ENCODE measurements around the gene PCDH9. TPM values are rescaled to one million over a fixed set of nuclear protein-coding genes. Genes with fewer than 3 reads are reported as not detected.

PCDH9 gene, protein sequence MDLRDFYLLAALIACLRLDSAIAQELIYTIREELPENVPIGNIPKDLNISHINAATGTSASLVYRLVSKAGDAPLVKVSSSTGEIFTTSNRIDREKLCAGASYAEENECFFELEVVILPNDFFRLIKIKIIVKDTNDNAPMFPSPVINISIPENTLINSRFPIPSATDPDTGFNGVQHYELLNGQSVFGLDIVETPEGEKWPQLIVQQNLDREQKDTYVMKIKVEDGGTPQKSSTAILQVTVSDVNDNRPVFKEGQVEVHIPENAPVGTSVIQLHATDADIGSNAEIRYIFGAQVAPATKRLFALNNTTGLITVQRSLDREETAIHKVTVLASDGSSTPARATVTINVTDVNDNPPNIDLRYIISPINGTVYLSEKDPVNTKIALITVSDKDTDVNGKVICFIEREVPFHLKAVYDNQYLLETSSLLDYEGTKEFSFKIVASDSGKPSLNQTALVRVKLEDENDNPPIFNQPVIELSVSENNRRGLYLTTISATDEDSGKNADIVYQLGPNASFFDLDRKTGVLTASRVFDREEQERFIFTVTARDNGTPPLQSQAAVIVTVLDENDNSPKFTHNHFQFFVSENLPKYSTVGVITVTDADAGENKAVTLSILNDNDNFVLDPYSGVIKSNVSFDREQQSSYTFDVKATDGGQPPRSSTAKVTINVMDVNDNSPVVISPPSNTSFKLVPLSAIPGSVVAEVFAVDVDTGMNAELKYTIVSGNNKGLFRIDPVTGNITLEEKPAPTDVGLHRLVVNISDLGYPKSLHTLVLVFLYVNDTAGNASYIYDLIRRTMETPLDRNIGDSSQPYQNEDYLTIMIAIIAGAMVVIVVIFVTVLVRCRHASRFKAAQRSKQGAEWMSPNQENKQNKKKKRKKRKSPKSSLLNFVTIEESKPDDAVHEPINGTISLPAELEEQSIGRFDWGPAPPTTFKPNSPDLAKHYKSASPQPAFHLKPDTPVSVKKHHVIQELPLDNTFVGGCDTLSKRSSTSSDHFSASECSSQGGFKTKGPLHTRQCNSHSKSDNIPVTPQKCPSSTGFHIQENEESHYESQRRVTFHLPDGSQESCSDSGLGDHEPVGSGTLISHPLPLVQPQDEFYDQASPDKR (N-terminal part only)
- 19.0 TPM for total RNA-seq

GRCh38 chr13:67229481-67230403 lies at the start of gene PCDH9:
TSS of gene PCDH9 (minus strand) at chr13:67230336. CDS start at chr13:67228440, 1,896 bp downstream.
- no peak for DNase-seq (ENCODE audit: low spot score)

DNA sequence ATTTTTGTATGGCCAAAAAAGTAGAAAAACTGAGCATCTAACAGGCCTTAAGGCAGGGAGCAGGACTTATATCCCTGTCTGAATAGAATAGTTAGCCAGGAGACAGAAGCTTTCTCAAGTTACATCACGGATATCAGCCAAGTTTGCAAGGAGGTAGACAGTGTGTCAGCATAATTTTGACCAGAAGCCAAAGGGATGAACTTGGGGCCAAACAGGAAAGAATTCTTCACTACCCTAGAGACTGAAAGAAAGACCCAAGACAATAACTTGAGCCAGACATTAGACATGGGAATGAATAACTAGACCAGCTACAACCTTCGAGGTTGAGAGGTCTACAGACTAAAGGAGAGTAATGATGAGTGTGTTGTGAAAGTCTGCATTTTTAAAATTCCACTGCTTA lies 48.1 kb upstream of the PCDH9 start:
- DNase-seq (ENCODE audit: low spot score) = no peak

DNA sequence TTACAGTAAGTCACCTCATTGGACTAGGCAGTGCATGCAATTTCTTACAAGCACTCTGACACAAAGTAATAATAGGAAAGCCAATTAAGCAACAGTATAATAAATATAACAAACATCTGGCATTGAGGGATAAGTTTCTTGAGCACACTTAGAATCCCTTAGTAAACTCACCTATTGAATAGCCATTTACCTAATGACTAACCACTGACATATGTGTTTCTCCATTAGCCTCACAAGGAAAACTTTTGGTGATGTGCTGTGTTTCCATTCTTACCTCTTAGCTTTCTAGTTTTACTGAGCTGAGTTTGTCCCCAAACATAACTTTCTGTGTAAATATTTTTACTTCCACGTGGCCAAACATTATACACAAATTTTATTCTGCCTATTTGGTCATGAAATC lies 47.4 kb upstream of the PCDH9 start:
- DNase-seq (ENCODE audit: low spot score) = no peak

GRCh38 chr13:67275351-67275960 lies 45.3 kb upstream of the PCDH9 start:
- no peak for DNase-seq (ENCODE audit: low spot score)

GRCh38 chr13:67273001-67273400 lies 42.9 kb upstream of the PCDH9 start:
- no peak for DNase-seq (ENCODE audit: low spot score)

DNA sequence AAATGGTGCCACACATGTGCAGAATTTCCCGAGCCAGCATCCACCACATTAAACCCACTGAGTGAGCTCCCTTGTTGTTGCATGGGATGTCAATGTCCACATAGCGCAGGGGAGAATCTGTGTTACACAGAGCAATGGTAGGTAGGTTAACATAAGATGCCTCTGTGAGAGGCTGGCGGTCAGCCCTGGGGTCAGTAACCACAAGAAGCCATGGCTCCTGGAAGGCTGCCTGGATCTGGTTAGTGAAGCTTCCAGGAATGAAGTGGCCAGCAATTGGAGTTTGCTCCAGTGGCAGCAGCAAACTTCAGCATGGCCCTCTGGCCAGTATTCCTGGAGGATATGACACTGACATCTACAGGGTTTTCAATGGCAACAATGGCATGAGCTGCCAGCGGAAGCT lies 37.0 kb upstream of the PCDH9 start:
- DNase-seq (ENCODE audit: low spot score) = no peak

DNA sequence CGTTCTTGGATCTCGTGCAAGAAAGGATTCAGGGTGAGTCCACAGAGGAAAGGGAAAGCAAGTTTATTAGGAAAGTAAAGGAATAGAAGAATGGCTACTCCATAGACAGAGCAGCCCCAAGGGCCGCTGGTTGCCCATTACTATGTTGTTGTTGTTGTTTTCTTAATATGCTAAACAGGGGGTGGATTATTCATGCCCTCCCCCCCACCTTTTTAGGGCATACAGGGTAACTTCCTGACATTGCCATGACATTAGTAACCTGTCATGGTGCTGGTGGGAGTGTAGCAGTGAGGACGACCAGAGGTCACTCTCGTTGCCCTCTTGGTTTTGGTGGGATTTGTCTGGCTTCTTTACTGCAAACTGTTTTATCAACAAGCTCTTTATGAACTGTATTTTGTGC lies 29.1 kb upstream of the PCDH9 start:
- DNase-seq (ENCODE audit: low spot score) = no peak

DNA sequence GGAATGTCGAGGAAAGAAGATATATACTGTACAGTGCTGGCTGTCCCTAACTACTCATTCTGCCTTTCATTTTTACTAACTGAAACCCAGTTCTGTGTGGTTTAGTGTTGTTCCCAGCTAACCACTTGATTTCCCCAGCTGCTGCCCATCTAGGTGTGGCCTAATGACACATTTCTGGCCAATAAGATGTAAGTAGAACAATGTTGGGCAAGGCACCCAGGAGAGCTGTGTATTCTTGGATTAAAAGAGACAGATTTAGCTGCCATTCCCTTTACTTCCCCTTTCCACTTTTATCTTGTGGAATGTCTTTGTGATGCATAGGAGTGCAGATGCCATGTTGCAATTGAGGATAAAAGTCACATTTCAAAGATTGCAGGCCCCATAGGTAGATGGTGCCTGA lies 28.3 kb upstream of the PCDH9 start:
- no peak for DNase-seq (ENCODE audit: low spot score)

DNA sequence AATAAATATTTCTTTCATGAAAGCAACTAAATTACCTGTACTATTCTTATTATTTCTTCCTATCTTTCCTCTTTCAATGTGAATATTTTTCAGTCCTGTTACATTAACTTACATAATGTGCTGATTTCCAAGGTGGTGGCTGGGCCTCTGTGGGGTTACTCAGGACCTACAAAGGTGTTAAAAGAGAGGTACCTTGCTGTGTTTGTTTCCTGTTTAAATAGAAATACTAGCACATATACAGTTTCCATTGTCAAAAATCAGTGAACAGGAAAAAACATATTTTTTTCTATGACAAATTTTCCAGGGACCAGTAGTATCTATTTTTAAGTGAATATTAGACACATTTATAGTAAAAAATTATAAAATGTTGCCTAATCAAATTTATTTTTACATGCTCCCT lies 8.7 kb upstream of the PCDH9 start:
- no peak for DNase-seq (ENCODE audit: low spot score)

DNA sequence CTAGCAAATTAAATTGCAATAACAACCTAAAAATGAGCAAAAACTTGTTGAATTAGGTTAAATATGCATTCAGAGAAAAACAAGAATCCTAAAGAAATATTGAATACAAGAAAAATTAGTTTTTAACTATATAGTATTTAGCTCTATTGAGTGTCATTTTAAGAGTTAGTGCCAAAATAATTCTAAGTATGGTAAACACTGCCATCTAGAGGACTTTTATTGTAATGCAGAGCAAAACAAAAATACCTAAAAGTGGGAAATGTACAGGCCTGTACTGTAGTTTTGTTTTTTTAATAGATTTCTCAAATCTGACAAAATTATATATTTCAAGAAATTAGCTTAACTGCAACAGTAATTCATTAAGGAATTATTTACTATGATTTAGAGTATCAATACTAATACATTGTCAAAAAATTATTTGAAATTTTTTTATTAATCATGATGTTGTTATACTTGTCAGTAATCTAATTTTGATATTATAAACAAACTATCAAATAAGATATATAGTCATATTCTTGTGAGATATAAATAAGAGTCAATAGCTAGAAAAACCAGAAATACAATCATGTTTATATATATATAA lies 8.2 kb upstream of the PCDH9 start:
- DNase-seq (ENCODE audit: low spot score) = no peak

GRCh38 chr13:67235265-67235664 lies 5.1 kb upstream of the PCDH9 start:
- no peak for DNase-seq (ENCODE audit: low spot score)

DNA sequence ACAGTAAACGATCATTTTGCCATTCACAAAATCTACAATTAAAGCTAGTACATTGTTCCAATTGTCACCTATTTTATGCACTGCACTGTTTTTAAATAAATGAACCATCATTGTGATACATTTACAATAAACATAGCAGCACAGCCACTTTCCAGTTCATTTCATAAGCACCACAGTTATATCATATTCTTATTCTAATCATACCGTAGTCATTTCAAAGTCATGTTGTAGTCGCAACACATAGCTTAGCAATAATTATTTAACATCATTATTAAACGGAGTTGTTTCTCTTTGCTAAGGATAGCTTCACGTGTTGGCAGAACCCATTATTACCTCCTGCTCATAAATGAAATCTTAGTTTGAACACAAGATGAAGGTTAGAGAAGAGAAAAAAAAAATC lies 2.2 kb upstream of the PCDH9 start:
- DNase-seq (ENCODE audit: low spot score) = no peak

DNA sequence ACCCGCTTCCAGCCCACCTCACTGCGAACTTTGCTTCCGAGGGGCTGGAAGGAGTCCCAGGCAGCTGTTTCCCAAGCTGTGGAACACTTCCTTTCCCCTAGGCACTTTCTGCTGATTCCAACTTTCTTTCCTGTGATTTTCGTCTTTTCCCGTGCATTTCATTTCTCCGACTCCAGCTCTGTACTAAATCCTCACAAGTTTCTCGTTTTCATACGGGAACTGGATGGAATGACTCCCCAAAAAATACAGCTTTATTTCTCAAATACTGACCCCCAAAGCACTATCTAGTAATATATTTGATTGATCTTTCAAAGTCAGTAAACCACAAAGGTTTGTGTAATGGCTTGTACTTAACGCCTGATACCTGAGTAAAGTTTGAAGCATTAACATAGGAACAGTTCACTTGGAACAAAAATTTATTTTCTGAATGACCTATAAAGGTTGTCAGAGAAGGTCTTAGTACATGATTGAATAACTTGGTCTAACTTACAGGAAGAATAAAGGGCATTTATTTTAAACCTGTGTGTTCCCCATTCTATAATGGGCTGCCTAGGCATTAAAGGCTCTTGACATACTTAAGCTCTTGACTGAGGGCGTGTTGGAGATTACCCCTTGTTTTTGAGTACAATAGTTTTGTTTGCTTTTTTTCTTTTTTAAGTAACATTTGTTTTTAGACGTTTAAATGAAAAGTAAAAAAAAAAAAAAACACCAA lies 1.3 kb upstream of the PCDH9 start:
- no peak for DNase-seq (ENCODE audit: low spot score)

- DNase-seq (ENCODE audit: low spot score) = peak; percentile 95
Measured at GRCh38 chr13:67230404-67231288, 510 bp upstream of the PCDH9 start.

- DNase-seq (ENCODE audit: low spot score) = no peak
Measured at GRCh38 chr13:67228916-67229315, 1.2 kb downstream of the PCDH9 start.

GRCh38 chr13:67228031-67228430 lies 2.1 kb downstream of the PCDH9 start:
- DNase-seq (ENCODE audit: low spot score) = no peak

GRCh38 chr13:67227131-67227983 lies 2.8 kb downstream of the PCDH9 start:
- no peak for DNase-seq (ENCODE audit: low spot score)

DNA sequence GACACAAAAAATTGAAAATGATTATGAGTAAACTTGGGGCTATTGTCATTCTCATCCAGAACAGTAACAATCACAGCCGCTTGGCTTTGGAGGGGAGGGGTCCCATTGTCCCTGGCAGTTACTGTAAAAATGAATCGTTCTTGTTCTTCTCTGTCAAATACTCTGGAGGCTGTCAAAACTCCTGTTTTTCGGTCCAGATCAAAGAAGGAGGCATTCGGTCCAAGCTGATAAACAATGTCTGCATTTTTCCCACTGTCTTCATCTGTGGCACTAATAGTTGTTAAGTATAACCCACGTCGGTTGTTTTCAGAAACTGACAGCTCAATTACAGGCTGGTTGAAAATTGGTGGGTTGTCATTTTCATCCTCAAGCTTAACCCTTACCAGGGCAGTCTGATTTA lies 3.4 kb downstream of the PCDH9 start:
- no peak for DNase-seq (ENCODE audit: low spot score)
